ENCODE data around the gene COG8.

GRCh38 chr16:69348222-69348621, 8.9 kb upstream of the COG8 start:
- no peak for TF ChIP-seq EZH2 (IDR thresholded peaks at IDR 0.05)
- no peak for TF ChIP-seq POLR2AphosphoS5 (IDR thresholded peaks at IDR 0.05; ENCODE audit: borderline replicate concordance, low read depth, low read length)

Measured in SK-N-MC (cell line).